ENCODE measurements around the gene TMEM208. TPM values are rescaled to one million over a fixed set of nuclear protein-coding genes. Genes with fewer than 3 reads are reported as not detected.
A peak's percentile ranks its signal among the peaks of the same experiment; 100 is the strongest.

TMEM208 gene
- total and polyA plus RNA-seq, 4 donors: 22.3 to 140 (median 70.2) TPM

DNA sequence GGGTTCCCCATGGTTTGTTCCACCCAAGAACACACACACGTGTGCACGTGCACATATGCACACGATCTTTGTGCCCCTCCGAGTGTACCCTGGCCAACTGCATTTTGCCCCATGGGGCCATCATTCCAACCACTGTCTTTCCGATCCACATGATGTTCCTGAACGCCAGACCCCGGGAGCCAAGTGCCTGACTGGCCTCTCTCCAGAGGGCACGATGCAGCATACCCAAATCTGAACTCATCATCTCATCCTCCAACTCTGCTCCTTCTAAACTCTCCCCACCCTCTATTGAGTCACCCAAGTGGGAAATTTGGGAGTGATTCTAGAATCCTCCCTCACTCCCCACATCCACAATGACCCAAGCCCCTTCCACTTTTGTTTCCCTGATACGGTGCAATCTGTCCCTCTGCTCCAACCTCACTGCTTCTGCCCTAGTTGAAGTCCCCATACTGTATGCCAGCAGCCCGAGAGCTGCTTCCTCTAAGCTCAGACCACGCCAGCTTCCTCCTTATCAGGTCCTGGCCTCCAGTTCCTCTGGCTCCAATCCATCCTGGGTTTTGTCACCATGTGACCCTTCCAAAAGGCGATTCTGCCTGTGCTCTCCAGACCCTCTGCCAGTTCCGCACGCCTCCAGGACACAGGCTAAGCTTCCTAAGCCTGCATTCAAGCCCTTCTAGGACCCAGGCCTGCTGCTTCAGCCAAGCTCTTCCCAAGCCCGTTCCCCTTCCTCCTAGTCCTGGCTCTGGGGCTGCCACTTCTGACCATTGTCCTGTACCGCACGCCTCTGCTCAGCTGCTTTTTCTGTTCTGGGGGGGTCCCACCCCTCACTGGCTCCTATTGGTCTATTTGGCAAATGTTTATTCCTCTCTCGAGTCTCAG is 10.1 kb upstream of the TMEM208 start:
- WGBS: 73% methylated on average over 18 of the region's 18 CpGs
- Histone ChIP-seq H3K27me3 (ENCODE audit: control insufficient read depth in 4 of 4, insufficient read depth in 4 of 4, low read length in 3 of 4) (no peaks in the 10 kb centered on the region), H3K27ac (ENCODE audit: low read depth in 1 of 2, low read length in 2 of 2) (no peak overlapping the region), H3K9ac (ENCODE audit: low read depth in 1 of 2, low read length in 2 of 2) (no peak overlapping the region), H3K36me3 (ENCODE audit: control insufficient read depth in 4 of 4, insufficient read depth in 3 of 4, low read depth in 1 of 4, low read length in 3 of 4) (no peaks in the 10 kb centered on the region), H3K4me1 (ENCODE audit: control insufficient read depth in 4 of 4, insufficient read depth in 4 of 4, low read length in 3 of 4) (peaks cover 4 to 28% (median 20%) of the 10 kb centered on the region in 4 donors), H3K4me3 (ENCODE audit: low read depth in 1 of 3, low read length in 3 of 3) (no peak overlapping the region), H3K9me3 (ENCODE audit: control insufficient read depth in 4 of 4, low read length in 3 of 4) (no peaks in the 10 kb centered on the region)
- TF ChIP-seq NR2F2 (IDR thresholded peaks at IDR 0.05): peak; percentile 60
- TF ChIP-seq HNF4G (IDR thresholded peaks at IDR 0.05): no peak
- TF ChIP-seq RAD21 (IDR thresholded peaks at IDR 0.05): peak in 1 of 2 donors; percentile 32
- no peak for DNase-seq (ENCODE audit: low spot score)

DNA sequence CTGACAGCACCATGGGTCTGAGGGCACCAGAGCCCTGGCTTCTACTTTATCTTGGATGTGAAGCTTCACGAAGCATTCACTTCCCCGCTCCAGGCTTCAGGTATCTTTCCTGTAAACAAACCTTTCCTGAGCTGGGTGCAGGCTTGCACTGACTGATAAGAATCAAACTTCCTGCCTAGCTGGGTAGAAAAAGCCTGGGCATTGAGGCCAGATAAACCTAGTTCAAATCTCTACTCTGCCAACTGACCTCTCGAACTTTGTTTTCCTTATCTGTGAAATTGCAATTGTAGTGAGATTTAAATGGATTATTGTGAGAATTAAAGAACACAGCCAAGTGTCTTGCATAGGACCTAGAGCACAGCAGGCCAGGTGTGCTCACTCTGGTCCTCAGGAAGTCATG is 2.9 kb upstream of the TMEM208 start:
- TF ChIP-seq RXRA (IDR thresholded peaks at IDR 0.05) (peak; percentile 18 to 73), HNF4A (conservative IDR thresholded peaks at IDR 0.05) (peak; percentile 54 to 66), NR2F2 (IDR thresholded peaks at IDR 0.05) (peak; percentile 23), FOXA1 (IDR thresholded peaks at IDR 0.05) (no peak), EGR1 (IDR thresholded peaks at IDR 0.05; ENCODE audit: low read depth in 2 of 2) (peak in 1 of 2 donors; percentile 37), GABPA (IDR thresholded peaks at IDR 0.05 in 1 of 2, conservative IDR thresholded peaks at IDR 0.05 in 1 of 2) (peak in 1 of 2 donors; percentile 78), TAF1 (conservative IDR thresholded peaks at IDR 0.05) (no peak), SP1 (IDR thresholded peaks at IDR 0.05) (peak; percentile 26)
- TF ChIP-seq, protein P1, sequence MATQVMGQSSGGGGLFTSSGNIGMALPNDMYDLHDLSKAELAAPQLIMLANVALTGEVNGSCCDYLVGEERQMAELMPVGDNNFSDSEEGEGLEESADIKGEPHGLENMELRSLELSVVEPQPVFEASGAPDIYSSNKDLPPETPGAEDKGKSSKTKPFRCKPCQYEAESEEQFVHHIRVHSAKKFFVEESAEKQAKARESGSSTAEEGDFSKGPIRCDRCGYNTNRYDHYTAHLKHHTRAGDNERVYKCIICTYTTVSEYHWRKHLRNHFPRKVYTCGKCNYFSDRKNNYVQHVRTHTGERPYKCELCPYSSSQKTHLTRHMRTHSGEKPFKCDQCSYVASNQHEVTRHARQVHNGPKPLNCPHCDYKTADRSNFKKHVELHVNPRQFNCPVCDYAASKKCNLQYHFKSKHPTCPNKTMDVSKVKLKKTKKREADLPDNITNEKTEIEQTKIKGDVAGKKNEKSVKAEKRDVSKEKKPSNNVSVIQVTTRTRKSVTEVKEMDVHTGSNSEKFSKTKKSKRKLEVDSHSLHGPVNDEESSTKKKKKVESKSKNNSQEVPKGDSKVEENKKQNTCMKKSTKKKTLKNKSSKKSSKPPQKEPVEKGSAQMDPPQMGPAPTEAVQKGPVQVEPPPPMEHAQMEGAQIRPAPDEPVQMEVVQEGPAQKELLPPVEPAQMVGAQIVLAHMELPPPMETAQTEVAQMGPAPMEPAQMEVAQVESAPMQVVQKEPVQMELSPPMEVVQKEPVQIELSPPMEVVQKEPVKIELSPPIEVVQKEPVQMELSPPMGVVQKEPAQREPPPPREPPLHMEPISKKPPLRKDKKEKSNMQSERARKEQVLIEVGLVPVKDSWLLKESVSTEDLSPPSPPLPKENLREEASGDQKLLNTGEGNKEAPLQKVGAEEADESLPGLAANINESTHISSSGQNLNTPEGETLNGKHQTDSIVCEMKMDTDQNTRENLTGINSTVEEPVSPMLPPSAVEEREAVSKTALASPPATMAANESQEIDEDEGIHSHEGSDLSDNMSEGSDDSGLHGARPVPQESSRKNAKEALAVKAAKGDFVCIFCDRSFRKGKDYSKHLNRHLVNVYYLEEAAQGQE (IDR thresholded peaks at IDR 0.05): no peak
- TF ChIP-seq, protein P2, sequence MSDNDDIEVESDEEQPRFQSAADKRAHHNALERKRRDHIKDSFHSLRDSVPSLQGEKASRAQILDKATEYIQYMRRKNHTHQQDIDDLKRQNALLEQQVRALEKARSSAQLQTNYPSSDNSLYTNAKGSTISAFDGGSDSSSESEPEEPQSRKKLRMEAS (IDR thresholded peaks at IDR 0.05): peak; percentile 52
- Histone ChIP-seq H3K27ac (ENCODE audit: low read depth in 1 of 2, low read length in 2 of 2) (no peak overlapping the region), H3K36me3 (ENCODE audit: control insufficient read depth in 4 of 4, insufficient read depth in 3 of 4, low read depth in 1 of 4, low read length in 3 of 4) (peaks cover 0 to 7% (median 3%) of the 10 kb centered on the region in 4 donors)

DNA sequence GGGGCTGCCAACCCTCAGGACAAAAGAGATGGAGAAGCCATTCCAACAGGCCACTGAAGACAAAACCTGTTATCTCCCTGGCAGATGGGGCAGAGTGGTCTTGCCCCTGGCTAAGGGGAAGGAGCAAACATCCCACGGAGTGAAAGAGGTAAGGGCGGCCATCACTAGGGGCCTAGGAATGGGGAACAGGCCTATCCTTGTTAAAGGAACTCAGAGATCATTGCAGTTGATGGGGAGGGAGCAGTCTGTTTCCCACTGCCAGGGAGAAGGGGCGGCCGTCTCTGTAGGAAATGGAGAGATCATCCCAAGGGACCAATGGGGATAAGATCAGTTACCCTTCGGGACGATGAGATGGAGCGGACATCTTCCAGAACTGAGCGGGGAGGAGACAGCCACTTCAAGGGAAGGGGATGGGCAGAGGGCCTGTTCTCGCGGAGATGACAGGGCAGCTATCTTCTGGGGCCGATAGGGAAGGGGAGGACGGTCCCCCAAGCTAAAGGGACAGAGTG is 581 bp upstream of the TMEM208 start:
- Histone ChIP-seq H3K4me1 (ENCODE audit: control insufficient read depth in 4 of 4, insufficient read depth in 4 of 4, low read length in 3 of 4) (peaks cover 2 to 47% (median 30%) of the 10 kb centered on the region in 4 donors), H3K27me3 (ENCODE audit: control insufficient read depth in 4 of 4, insufficient read depth in 4 of 4, low read length in 3 of 4) (no peaks in the 10 kb centered on the region), H3K4me3 (ENCODE audit: low read depth in 1 of 3, low read length in 3 of 3) (peak overlapping the region; percentile 81 to 98 (median 93)), H3K27ac (ENCODE audit: low read depth in 1 of 2, low read length in 2 of 2) (peak overlapping the region; percentile 49 to 70), H3K9ac (ENCODE audit: low read depth in 1 of 2, low read length in 2 of 2) (peak overlapping the region in 1 of 2 donors; percentile 63), H3K36me3 (ENCODE audit: control insufficient read depth in 4 of 4, insufficient read depth in 3 of 4, low read depth in 1 of 4, low read length in 3 of 4) (peaks cover 7 to 19% (median 17%) of the 10 kb centered on the region in 4 donors), H3K9me3 (ENCODE audit: control insufficient read depth in 4 of 4, low read length in 3 of 4) (no peaks in the 10 kb centered on the region)
- DNase-seq (ENCODE audit: low spot score): no peak
- 22% methylated on average over 12 of the region's 12 CpGs for WGBS
- TF ChIP-seq EGR1 (IDR thresholded peaks at IDR 0.05; ENCODE audit: low read depth in 2 of 2) (no peak), HNF4G (IDR thresholded peaks at IDR 0.05) (no peak), TAF1 (conservative IDR thresholded peaks at IDR 0.05) (no peak), SP1 (IDR thresholded peaks at IDR 0.05) (no peak), HNF4A (conservative IDR thresholded peaks at IDR 0.05) (no peak), RXRA (IDR thresholded peaks at IDR 0.05) (no peak), GABPA (IDR thresholded peaks at IDR 0.05 in 1 of 2, conservative IDR thresholded peaks at IDR 0.05 in 1 of 2) (no peak), FOXA1 (IDR thresholded peaks at IDR 0.05) (no peak), FOXA2 (IDR thresholded peaks at IDR 0.05) (no peak), YY1 (IDR thresholded peaks at IDR 0.05) (no peak), RAD21 (IDR thresholded peaks at IDR 0.05) (no peak)
- TF ChIP-seq, protein P3, sequence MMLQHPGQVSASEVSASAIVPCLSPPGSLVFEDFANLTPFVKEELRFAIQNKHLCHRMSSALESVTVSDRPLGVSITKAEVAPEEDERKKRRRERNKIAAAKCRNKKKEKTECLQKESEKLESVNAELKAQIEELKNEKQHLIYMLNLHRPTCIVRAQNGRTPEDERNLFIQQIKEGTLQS (IDR thresholded peaks at IDR 0.05): no peak
- TF ChIP-seq, protein P2 (IDR thresholded peaks at IDR 0.05): no peak
- TF ChIP-seq, protein P4, sequence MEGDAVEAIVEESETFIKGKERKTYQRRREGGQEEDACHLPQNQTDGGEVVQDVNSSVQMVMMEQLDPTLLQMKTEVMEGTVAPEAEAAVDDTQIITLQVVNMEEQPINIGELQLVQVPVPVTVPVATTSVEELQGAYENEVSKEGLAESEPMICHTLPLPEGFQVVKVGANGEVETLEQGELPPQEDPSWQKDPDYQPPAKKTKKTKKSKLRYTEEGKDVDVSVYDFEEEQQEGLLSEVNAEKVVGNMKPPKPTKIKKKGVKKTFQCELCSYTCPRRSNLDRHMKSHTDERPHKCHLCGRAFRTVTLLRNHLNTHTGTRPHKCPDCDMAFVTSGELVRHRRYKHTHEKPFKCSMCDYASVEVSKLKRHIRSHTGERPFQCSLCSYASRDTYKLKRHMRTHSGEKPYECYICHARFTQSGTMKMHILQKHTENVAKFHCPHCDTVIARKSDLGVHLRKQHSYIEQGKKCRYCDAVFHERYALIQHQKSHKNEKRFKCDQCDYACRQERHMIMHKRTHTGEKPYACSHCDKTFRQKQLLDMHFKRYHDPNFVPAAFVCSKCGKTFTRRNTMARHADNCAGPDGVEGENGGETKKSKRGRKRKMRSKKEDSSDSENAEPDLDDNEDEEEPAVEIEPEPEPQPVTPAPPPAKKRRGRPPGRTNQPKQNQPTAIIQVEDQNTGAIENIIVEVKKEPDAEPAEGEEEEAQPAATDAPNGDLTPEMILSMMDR (IDR thresholded peaks at IDR 0.05; ENCODE audit: low read depth, low read length, missing input control): no peak
- TF ChIP-seq, protein P5, sequence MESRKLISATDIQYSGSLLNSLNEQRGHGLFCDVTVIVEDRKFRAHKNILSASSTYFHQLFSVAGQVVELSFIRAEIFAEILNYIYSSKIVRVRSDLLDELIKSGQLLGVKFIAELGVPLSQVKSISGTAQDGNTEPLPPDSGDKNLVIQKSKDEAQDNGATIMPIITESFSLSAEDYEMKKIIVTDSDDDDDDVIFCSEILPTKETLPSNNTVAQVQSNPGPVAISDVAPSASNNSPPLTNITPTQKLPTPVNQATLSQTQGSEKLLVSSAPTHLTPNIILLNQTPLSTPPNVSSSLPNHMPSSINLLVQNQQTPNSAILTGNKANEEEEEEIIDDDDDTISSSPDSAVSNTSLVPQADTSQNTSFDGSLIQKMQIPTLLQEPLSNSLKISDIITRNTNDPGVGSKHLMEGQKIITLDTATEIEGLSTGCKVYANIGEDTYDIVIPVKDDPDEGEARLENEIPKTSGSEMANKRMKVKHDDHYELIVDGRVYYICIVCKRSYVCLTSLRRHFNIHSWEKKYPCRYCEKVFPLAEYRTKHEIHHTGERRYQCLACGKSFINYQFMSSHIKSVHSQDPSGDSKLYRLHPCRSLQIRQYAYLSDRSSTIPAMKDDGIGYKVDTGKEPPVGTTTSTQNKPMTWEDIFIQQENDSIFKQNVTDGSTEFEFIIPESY (IDR thresholded peaks at IDR 0.05): no peak

More for the DNA sequence above, 2.9 kb upstream of the TMEM208 start:
- Histone ChIP-seq H3K27me3 (ENCODE audit: control insufficient read depth in 4 of 4, insufficient read depth in 4 of 4, low read length in 3 of 4) (no peaks in the 10 kb centered on the region), H3K4me3 (ENCODE audit: low read depth in 1 of 3, low read length in 3 of 3) (no peak overlapping the region), H3K9ac (ENCODE audit: low read depth in 1 of 2, low read length in 2 of 2) (no peak overlapping the region), H3K9me3 (ENCODE audit: control insufficient read depth in 4 of 4, low read length in 3 of 4) (no peaks in the 10 kb centered on the region), H3K4me1 (ENCODE audit: control insufficient read depth in 4 of 4, insufficient read depth in 4 of 4, low read length in 3 of 4) (peaks cover 2 to 38% (median 30%) of the 10 kb centered on the region in 4 donors)
- 10% methylated on average over 3 of the region's 3 CpGs for WGBS
- no peak for DNase-seq (ENCODE audit: low spot score)
